ENCODE results near the gene ITPR3.
A peak's percentile ranks its signal among the peaks of the same experiment; 100 is the strongest.

ITPR3 gene

DNA sequence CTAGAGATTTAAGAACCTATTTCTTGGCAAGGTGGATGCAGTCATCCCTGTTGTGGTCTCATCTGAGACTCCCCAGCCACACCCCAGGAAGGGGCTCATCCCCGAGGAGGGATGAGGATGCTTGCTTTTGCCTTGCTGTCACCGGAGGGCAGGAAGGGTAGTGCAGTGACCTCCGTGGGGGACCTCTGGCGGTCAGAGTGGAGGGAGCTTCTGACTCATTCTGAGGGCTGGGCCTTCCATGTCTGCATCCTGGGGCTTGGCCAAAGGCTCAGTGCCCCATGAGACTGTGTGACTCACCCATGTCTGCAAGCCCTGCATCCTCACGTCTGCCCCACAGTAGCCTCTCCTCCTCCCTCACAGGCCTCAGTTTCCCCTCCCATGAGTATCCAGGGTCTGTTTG lies 51.7 kb downstream of the ITPR3 start:
- Histone ChIP-seq H3K36me3 (ENCODE audit: control insufficient read depth, insufficient read depth, low read length) (peaks cover 46% of the 10 kb centered on the region), H3K27me3 (replicated peaks; ENCODE audit: control insufficient read depth, insufficient read depth, low read length) (no peaks in the 10 kb centered on the region), H3K4me3 (replicated peaks; ENCODE audit: low read depth, low read length) (no peak overlapping the region)
- peak; percentile 55 for TF ChIP-seq CTCF (IDR thresholded peaks at IDR 0.05; ENCODE audit: insufficient read depth, low read length, poor library complexity, severe bottlenecking)
- DNase-seq (ENCODE audit: extremely low read depth, insufficient read length) = no peak

GRCh38 chr6:33673851-33674250 lies 52.7 kb downstream of the ITPR3 start:
- no peak for DNase-seq (ENCODE audit: extremely low read depth, insufficient read length)
- peaks cover 42% of the 10 kb centered on the region for H3K36me3 ChIP-seq (ENCODE audit: control insufficient read depth, insufficient read depth, low read length)
- H3K4me3 ChIP-seq (replicated peaks; ENCODE audit: low read depth, low read length) = no peak overlapping the region
- no peaks in the 10 kb centered on the region for H3K27me3 ChIP-seq (replicated peaks; ENCODE audit: control insufficient read depth, insufficient read depth, low read length)
- no peak for TF ChIP-seq CTCF (IDR thresholded peaks at IDR 0.05; ENCODE audit: insufficient read depth, low read length, poor library complexity, severe bottlenecking)

DNA sequence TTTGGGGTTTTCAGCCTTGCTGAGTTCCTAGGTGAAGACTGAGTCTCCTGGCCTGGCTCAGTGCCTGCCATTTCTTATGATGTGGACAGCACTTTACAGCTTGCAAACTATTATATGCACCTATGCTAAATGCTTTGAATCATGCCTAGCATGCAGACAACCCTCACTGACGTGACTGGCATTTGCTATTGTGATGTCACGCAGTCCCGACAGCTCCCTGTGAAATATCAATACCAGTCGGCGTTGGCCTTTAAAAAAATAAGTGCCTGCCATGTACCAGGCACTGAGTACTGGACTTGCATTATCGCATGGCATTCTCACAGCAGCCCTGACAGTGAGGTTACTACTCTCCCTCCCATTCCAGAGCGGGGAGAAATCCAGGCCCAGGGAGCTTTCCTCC lies 54.8 kb downstream of the ITPR3 start:
- no peak for TF ChIP-seq CTCF (IDR thresholded peaks at IDR 0.05; ENCODE audit: insufficient read depth, low read length, poor library complexity, severe bottlenecking)
- no peak overlapping the region for H3K4me3 ChIP-seq (replicated peaks; ENCODE audit: low read depth, low read length)
- H3K36me3 ChIP-seq (ENCODE audit: control insufficient read depth, insufficient read depth, low read length) = peaks cover 39% of the 10 kb centered on the region
- DNase-seq (ENCODE audit: extremely low read depth, insufficient read length) = no peak
- no peaks in the 10 kb centered on the region for H3K27me3 ChIP-seq (replicated peaks; ENCODE audit: control insufficient read depth, insufficient read depth, low read length)

GRCh38 chr6:33676416-33677142 lies 55.5 kb downstream of the ITPR3 start:
- H3K36me3 ChIP-seq (ENCODE audit: control insufficient read depth, insufficient read depth, low read length) = peaks cover 39% of the 10 kb centered on the region
- TF ChIP-seq CTCF (IDR thresholded peaks at IDR 0.05; ENCODE audit: insufficient read depth, low read length, poor library complexity, severe bottlenecking) = no peak
- DNase-seq (ENCODE audit: extremely low read depth, insufficient read length) = no peak

GRCh38 chr6:33677143-33677660 lies 56.1 kb downstream of the ITPR3 start:
- Histone ChIP-seq H3K4me3 (replicated peaks; ENCODE audit: low read depth, low read length) (no peak overlapping the region), H3K27me3 (replicated peaks; ENCODE audit: control insufficient read depth, insufficient read depth, low read length) (no peaks in the 10 kb centered on the region), H3K36me3 (ENCODE audit: control insufficient read depth, insufficient read depth, low read length) (peaks cover 38% of the 10 kb centered on the region)
- DNase-seq (ENCODE audit: extremely low read depth, insufficient read length) = no peak
- no peak for TF ChIP-seq CTCF (IDR thresholded peaks at IDR 0.05; ENCODE audit: insufficient read depth, low read length, poor library complexity, severe bottlenecking)

More at GRCh38 chr6:33676416-33677142, 55.5 kb downstream of the ITPR3 start:
- Histone ChIP-seq H3K4me3 (replicated peaks; ENCODE audit: low read depth, low read length) (no peak overlapping the region), H3K27me3 (replicated peaks; ENCODE audit: control insufficient read depth, insufficient read depth, low read length) (no peaks in the 10 kb centered on the region)

Data from GM06990 (cell line).